VCaP (cell line): Measurements from ENCODE around the gene MARCKS.

ENCODE experiments used
- H3K27ac ChIP-seq: fragments of 450-650 bp; 2 replicates; pipeline ENCODE4 v1.5.1; 2017
- CTCF ChIP-seq: fragments of 450-650 bp; conservative IDR thresholded peaks from 2 replicates; pipeline ENCODE4 v1.5.1; 2017; ENCODE audit warnings: mild to moderate bottlenecking, moderate library complexity

Gene MARCKS

GRCh38 chr6:113858480-113859348, 1.6 kb downstream of the MARCKS start:
- TF ChIP-seq CTCF, result peak; percentile 98
- peak overlapping the region; percentile 98 for H3K27ac ChIP-seq

GRCh38 chr6:113859349-113860180, 2.4 kb downstream of the MARCKS start:
- TF ChIP-seq CTCF, result 0 out of 2 replicates have a peak, but pooled peaks have one; percentile 5
- peak overlapping the region; percentile 98 for H3K27ac ChIP-seq

- no peak overlapping the region for H3K27ac ChIP-seq
- no peak for TF ChIP-seq CTCF
Measured at GRCh38 chr6:113860181-113860955, 3.2 kb downstream of the MARCKS start.

GRCh38 chr6:113862112-113862511, 5.0 kb downstream of the MARCKS start:
- H3K27ac ChIP-seq, result no peak overlapping the region
- no peak for TF ChIP-seq CTCF

- H3K27ac ChIP-seq, result no peak overlapping the region
- no peak for TF ChIP-seq CTCF
Measured at GRCh38 chr6:113870917-113871316, 13.8 kb downstream of the MARCKS start.

GRCh38 chr6:113871975-113872374, 14.8 kb downstream of the MARCKS start:
- TF ChIP-seq CTCF, result no peak
- H3K27ac ChIP-seq, result no peak overlapping the region
